K562 (cell line): ENCODE results near the gene FANCF.

ENCODE experiments used
- HCFC1 ChIP-seq: IDR thresholded peaks from 2 replicates; pipeline ENCODE4 v1.6.1; 2012; ENCODE audit warnings: low read depth, low read length, improper control_type of control experiment
- ZNF717 ChIP-seq: fragments of 250-450 bp; sonication (Bioruptor Pico); IDR thresholded peaks from 2 replicates; pipeline ENCODE4 v1.5.0; 2021

- peak; percentile 17; the same call in 1 of the 2 replicates for TF ChIP-seq HCFC1
- no peak for TF ChIP-seq ZNF717 (CRISPR knock-in tag)
Observed at GRCh38 chr11:22624742-22625447, 728 bp downstream of the FANCF start.
